Measurements from ENCODE around the gene PDE4B.
"Not testable (repeated sequence)": the region's sequence is repeated elsewhere in the genome, so short reads cannot be mapped to it uniquely, and the experiment has no call there.

Gene PDE4B

GRCh38 chr1:66405061-66405460 is 612.4 kb downstream of the PDE4B start:
- no peak for DNase-seq

GRCh38 chr1:66411449-66411848 is 618.8 kb downstream of the PDE4B start:
- not testable (repeated sequence) for DNase-seq

- no peak for DNase-seq
Measured at GRCh38 chr1:66412704-66413103, 620.0 kb downstream of the PDE4B start.

GRCh38 chr1:66413136-66413837 is 620.6 kb downstream of the PDE4B start:
- DNase-seq: no peak

GRCh38 chr1:66413838-66414175 is 621.1 kb downstream of the PDE4B start:
- no peak for DNase-seq

- DNase-seq: no peak
Measured at GRCh38 chr1:66415281-66415680, 622.6 kb downstream of the PDE4B start.

- no peak for DNase-seq
Measured at GRCh38 chr1:66415866-66416265, 623.2 kb downstream of the PDE4B start.

- no peak for DNase-seq
Measured at GRCh38 chr1:66416295-66416694, 623.6 kb downstream of the PDE4B start.

- DNase-seq: no peak
Measured at GRCh38 chr1:66418021-66418420, 625.3 kb downstream of the PDE4B start.

- DNase-seq: not testable (repeated sequence)
Measured at GRCh38 chr1:66420171-66420570, 627.5 kb downstream of the PDE4B start.

GRCh38 chr1:66420906-66421305 is 628.2 kb downstream of the PDE4B start:
- not testable (repeated sequence) for DNase-seq

- DNase-seq: no peak
Measured at GRCh38 chr1:66422804-66423203, 630.1 kb downstream of the PDE4B start.

All from activated T-cell treated with anti-CD3 and anti-CD28 coated beads, Interleukin-2, amount 50 U/mL, for 1 hour (primary cell).